HG03060 (cell line): ENCODE results near the gene RPTOR.
"Not testable (repeated sequence)": the region's sequence is repeated elsewhere in the genome, so short reads cannot be mapped to it uniquely, and the experiment has no call there.

Experiments
- ATAC-seq: cut with Tn5 transposase; IDR thresholded peaks from one replicate; pipeline ENCODE4 v1.9.1; 2021; ENCODE audit warnings: low read depth, moderate number of reproducible peaks; ENCODE audit not compliant: unreplicated experiment

Gene RPTOR

GRCh38 chr17:80544655-80545498 lies at the start of gene RPTOR:
Gene RPTOR, plus strand, starts transcription at chr17:80544838. Its CDS starts 792 bp downstream, at chr17:80545630.
- no peak for ATAC-seq

GRCh38 chr17:80497726-80498241 lies 46.9 kb upstream of the RPTOR start:
- ATAC-seq: no peak

- no peak for ATAC-seq
These were observed 46.3 kb upstream of the RPTOR start for GRCh38 chr17:80498242-80498919.

DNA sequence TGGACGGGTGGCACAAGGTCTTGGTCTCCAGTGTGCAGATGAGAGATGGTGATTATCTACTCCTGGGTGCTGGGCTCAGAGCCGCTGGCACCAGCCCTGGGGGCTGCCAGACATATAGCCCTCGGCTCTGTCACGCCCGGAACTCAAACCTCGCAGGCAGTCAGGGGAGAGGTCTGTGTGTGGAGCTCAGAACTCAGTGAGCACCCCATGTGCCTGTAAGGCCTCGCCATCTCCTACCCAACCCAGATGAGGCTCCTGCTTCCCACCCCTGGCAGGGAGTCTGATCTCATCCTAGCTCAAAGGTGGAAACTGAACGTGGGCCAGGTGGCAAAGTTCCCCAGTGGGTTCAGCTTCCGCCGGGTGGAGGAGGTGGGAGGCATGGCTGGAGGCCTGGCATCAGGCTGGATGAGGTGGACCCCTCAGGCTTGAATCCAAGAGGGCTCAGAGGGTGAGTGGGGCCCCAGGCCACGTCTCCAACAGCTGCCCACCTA lies 45.7 kb upstream of the RPTOR start:
- no peak for ATAC-seq

DNA sequence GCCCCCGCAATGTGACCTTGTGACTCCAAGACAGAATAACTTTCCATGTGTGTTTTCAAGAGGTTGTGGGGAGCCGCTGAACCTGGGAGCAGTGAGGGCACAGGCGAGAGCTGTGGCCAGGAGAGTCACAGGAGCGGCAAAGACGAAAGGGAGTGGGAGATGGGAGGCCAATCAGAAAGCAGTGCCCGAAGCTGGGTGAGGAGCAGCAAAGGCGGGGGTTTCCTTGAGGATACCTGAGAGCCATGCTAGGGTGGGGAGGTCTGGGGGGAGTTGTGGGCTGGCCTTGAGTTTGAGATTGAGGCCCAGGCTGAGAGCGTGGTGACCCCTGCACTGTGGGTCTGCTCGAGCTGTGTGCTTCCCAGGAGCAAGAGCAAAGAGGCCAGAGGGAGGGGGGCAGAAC lies 45.1 kb upstream of the RPTOR start:
- no peak for ATAC-seq

DNA sequence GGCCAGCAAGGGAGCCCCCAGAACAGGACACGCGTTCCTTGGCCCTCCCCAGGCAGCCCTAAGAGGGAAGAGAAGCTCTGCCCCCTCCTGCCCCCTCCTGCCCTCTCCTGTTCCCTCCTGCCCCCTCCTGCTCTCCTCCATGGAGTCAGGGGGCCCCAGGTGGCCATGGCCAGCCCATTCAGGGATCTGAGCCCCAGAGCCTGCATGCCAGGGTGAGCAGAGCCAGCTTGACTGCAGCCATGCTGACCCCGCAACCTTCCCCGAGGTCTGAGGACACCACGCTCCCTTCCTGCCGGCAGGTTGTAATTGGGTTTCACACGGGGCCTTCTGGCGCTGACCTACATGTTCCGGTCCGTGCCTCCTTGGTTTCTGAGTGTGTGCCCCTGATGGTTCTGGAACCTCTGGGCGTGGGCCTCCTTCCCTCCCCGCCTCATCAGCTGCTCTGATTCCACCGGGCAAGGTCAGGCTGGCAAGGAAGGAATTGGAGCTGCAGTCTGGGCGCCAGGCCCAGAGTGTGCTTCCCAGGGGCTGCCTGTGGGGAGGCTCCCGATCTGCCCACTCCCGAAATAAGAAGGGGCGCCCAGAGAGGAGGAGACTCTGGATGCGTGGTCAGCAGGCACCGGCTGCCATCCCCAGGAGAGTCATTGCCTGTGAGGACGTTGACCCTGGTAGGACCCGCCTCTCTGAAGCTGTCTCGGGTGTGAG lies 44.5 kb upstream of the RPTOR start:
- ATAC-seq: no peak

DNA sequence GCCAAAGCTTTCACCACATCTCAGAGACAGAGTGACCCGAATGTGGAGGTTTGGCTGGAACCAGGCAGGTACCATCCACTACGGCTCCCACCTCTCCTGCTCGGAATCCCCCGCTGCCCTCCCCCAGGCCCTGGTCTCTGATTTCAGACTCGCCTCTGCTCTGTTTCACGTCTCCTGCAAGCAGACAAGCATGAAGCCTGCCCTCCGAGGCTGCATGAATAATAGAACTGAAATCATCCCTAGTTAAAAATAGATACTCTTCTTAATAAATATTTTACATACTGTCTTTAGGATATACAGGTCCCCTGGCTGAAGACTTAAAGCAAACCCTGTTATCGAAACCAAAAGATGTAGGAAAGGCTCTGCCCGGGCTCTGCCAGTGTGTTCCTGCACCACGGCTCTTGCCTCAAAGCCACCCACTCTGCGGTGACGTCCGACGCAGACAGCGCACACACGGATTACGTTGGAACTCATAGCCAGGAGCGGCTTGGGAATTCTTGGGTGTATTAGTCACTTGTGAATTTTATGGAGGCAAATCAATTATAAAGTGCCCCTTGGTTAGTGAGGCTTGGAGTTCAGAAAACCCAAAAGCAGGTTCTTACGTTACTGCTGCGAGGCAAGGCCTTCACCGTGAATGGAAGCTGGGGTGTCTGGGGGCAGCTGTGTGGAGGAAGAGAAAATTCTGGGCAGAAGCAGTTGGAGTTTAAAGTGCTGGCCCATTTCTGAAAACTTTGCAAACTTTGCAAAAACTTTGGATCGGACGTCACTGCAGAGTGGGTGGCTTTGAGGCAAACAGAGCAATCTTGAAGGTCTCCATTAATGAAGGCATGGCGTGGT lies 42.7 kb upstream of the RPTOR start:
- ATAC-seq: no peak

DNA sequence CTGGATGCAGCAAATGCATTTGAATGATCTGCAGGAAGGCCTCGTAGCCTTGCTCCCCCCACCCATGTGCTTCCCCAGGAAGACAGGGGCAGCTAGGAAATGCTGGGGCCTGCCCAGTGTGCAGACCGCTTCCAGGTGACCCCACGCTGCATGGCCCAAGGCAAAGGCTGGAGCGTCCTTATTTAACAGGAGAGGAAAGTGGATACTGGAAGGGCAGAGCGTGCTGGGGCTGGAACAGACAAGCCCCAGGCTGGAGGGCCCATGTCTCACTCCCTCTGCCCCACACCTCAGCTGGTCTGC lies 42.1 kb upstream of the RPTOR start:
- ATAC-seq: no peak

DNA sequence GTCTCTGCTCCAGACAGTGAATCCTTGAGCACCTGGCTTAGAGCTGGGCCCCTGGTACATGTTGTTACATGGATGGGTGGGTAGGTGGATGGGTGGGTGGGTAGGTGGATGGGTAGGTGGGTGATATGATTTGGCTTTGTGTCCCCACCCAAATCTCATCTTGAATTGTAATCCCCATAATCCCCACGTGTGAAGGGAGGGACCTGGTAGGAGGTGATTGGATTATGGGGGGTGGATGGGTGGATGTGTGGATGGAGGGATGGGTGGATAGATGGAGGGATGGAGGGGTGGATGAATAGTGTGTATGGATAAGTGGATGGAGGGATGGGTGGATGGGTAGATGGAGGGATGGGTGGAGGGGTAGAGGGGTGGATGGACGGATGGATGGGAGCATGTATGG lies 41.6 kb upstream of the RPTOR start:
- no peak for ATAC-seq

DNA sequence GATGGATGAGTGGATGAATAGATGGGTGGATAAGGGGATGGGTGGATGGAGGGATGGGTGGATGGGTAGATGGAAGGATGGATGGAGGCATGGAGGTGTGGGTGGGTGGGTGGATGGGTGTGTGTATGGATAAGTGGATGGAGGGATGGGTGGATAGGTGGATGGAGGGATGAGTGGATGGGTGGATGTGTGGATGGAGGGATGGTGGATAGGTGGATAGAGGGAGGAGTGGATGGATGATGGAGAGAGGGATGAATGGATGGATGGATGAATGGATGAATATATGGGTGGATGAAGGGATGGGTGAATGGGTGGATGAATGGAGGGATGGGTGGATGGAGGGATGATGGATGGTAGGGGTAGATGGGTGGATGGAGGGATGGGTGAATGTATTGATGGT lies 40.7 kb upstream of the RPTOR start:
- ATAC-seq: no peak

- no peak for ATAC-seq
These were observed 39.8 kb upstream of the RPTOR start for GRCh38 chr17:80504686-80505413.

GRCh38 chr17:80507177-80507576 lies 37.5 kb upstream of the RPTOR start:
- not testable (repeated sequence) for ATAC-seq

GRCh38 chr17:80507965-80508364 lies 36.7 kb upstream of the RPTOR start:
- ATAC-seq: no peak

DNA sequence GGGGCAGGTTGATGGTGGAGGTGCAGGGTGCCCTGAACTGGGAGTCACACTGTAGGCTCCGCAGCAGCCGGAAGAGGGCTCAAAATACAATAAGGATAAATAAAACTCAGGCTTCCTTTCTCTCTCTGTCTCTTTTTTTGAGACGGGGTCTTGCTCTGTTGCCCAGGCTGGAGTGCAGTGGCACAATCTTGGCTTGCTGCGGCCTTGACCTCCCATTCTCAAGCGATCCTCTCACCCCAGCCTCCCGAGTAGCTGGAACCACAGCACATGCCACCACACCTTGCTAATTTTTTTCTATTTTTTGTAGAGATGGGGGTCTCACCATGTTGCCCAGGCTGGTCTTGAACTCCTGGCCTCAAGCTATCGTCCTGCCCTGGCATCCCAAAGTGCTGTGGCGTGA lies 35.3 kb upstream of the RPTOR start:
- ATAC-seq: no peak

DNA sequence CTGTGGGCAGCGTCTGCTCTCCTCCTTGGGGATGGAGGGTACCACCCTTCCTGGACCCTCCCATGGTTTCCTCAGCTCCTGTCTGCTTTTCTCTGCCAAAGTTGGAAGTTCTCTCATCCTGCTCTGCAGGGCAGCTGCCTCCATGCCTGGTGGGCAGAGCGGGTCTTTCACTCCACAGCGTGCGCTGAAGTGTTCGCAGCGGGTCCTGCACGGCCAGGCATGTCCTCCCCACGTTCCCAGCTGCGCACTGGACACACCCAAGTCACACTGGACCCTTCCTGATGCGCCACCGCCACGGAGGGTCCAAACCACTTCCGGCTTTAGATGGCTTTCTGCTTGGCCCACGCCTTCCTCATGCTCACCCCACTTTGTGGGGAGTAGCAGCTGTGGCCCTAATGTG lies 34.5 kb upstream of the RPTOR start:
- no peak for ATAC-seq

GRCh38 chr17:80510772-80511171 lies 33.9 kb upstream of the RPTOR start:
- ATAC-seq: no peak

DNA sequence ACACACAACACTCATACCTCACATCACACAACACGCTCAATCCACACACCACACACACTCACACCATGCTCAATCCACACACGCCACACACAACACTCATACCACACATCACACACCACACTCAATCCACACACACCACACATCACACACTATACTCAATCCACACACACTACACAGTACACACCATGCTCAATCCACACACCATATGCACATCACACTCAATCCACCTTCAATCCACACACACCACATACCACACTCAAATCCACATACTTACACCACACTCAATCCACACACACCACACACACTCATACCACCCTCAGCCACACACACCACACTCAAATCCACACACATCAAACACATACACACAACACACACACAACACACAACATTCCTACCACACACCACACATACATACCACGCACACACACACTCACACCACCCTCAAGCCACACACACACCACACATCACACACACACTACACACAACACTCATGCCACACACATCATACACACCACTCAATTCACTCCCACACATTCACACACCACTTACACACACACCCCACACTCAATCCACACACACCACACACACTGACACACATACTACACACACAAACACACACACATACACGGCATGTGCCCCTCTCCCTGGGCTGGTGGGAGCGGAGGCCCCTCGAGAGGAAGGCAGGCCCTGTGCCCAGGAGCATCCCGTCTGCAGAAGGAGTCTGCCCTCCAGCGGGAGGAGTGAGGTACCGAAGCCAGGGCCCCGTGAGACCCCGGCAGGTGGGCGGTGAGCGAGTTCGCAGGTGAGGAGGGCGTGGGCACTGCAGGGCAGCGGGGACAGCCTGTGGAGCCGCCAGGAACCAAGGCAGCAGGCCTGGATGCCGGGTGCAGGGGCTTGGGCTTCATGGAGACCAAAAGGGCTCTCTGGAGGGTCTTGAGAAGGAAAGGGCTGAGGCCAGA lies 33.1 kb upstream of the RPTOR start:
- no peak for ATAC-seq

DNA sequence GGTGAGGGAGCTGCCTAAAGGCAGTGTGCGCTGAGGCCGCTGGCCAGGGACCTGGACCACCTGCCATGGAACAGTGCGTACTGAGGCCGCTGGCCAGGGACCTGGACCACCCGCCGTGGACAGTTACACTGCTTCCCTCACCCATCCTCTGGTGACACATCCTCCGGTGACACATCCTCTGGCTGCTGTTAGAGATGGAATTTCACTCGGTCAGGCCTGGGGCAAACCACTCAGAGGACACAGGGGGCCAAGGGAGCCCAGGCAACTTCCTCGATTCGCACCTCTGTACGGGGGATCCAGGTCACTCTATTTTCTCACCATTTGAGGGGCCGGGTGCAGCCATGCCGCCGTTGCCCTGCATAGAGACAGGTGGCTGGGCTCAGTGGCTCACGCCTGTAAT lies 32.4 kb upstream of the RPTOR start:
- no peak for ATAC-seq

DNA sequence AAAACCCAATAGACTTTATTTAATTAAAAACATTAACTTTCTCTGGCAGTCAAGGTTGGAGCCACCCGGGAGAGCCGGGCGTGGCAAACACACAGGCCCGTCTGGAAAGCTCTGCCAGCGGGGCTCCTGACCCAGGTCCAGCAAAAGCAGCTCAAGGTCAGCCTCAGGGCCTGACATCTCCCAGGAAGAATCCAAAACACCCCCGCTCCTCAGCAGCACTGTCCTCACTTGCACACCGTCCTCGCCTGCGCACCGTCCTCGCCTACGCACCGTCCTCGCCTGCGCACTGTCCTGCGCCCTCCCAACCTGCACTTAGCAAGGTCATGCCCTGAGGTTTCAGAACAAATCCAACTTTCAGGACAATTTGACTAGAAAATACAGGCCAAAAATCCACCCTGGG lies 31.4 kb upstream of the RPTOR start:
- no peak for ATAC-seq
